PC-3 (cell line): ENCODE measurements around the gene SLC6A7. TPM values are rescaled to one million over a fixed set of nuclear protein-coding genes. Genes with fewer than 3 reads are reported as not detected.

ENCODE experiments used
- ATAC-seq: fragments of 200-7000 bp; cut with Tn5 transposase; 2 replicates; pipeline ENCODE4 v1.9.1; 2020; ENCODE audit warnings: mild to moderate bottlenecking, moderate library complexity
- BruUV-seq: library from RNA; stranded (reverse); fragments of 400-500 nt; replicated peaks from 2 replicates; lab custom pipeline; 2021; lab: Mats Ljungman, UMichigan
- CTCF ChIA-PET: fragments of 300-600 bp; sonication (Branson Sonifier 250); formaldehyde crosslinking; loops from one replicate; lab custom pipeline; 2022; ENCODE audit warnings: antibody characterized with exemption; lab: Charles Lee
- POLR2A ChIA-PET: fragments of 300-600 bp; sonication (Branson Sonifier 250); formaldehyde crosslinking; loops from one replicate; lab custom pipeline; 2022; ENCODE audit warnings: antibody characterized with exemption; ENCODE audit not compliant: unreplicated experiment; lab: Charles Lee
- DNase-seq: peaks from one replicate; pipeline ENCODE4 v3.0.0-alpha.2; 2015
- H2AFZ ChIP-seq: fragments of 300-600 bp; sonication (generic); 2 replicates; pipeline ENCODE4 v1.6.0; 2016; ENCODE audit warnings: antibody characterized with exemption, low read length
- H3F3A ChIP-seq: fragments of 300-600 bp; sonication (generic); one replicate; pipeline ENCODE4 v1.6.0; 2017; ENCODE audit warnings: antibody characterized with exemption, low read length, control low read depth, mild to moderate bottlenecking; ENCODE audit not compliant: unreplicated experiment
- H3K27ac ChIP-seq: fragments of 300-600 bp; sonication (generic); 2 replicates; pipeline ENCODE4 v1.5.1; 2016; ENCODE audit warnings: mild to moderate bottlenecking, low read length
- H3K27me3 ChIP-seq: fragments of 300-600 bp; sonication (generic); 2 replicates; pipeline ENCODE4 v1.6.1; 2016; ENCODE audit warnings: low read length, mixed read lengths
- H3K36me3 ChIP-seq: fragments of 300-600 bp; sonication (generic); 2 replicates; pipeline ENCODE4 v1.6.1; 2016; ENCODE audit warnings: low read depth, mixed run types, low read length, mixed read lengths
- H3K4me1 ChIP-seq: fragments of 300-600 bp; sonication (generic); 2 replicates; pipeline ENCODE4 v1.5.1; 2016; ENCODE audit warnings: low read length; ENCODE audit not compliant: insufficient read depth
- H3K4me2 ChIP-seq: fragments of 300-600 bp; sonication (generic); 2 replicates; pipeline ENCODE4 v1.6.0; 2016; ENCODE audit warnings: low read length
- H3K4me3 ChIP-seq: fragments of 300-600 bp; sonication (generic); 2 replicates; pipeline ENCODE4 v1.5.1; 2016; ENCODE audit warnings: mild to moderate bottlenecking, low read length, mixed read lengths
- H3K79me2 ChIP-seq: fragments of 300-600 bp; sonication (generic); 2 replicates; pipeline ENCODE4 v1.6.1; 2017; ENCODE audit warnings: low read length, mixed read lengths
- H3K9ac ChIP-seq: fragments of 300-600 bp; sonication (generic); 2 replicates; pipeline ENCODE4 v1.6.0; 2016; ENCODE audit warnings: mild to moderate bottlenecking, low read length
- H3K9me2 ChIP-seq: fragments of 300-600 bp; sonication (generic); replicated peaks from 2 replicates; pipeline ENCODE4 v1.6.1; 2016; ENCODE audit warnings: mixed run types, low read length, mixed read lengths
- H3K9me3 ChIP-seq: fragments of 300-600 bp; sonication (generic); 2 replicates; pipeline ENCODE4 v1.6.1; 2016; ENCODE audit warnings: low read length, mixed read lengths
- H4K20me1 ChIP-seq: fragments of 300-600 bp; sonication (generic); 2 replicates; pipeline ENCODE4 v1.6.1; 2016; ENCODE audit warnings: low read length, mixed read lengths
- CTCF ChIP-seq: fragments of 300-600 bp; sonication (generic); conservative IDR thresholded peaks from 2 replicates; pipeline ENCODE4 v1.5.1; 2017; ENCODE audit warnings: antibody characterized with exemption, low read depth, mild to moderate bottlenecking, low read length
- EZH2 ChIP-seq: fragments of 300-600 bp; sonication (generic); IDR thresholded peaks from one replicate; pipeline ENCODE4 v1.6.1; 2017; ENCODE audit warnings: antibody characterized with exemption, mild to moderate bottlenecking, low read length; ENCODE audit not compliant: unreplicated experiment
- EZH2phosphoT487 ChIP-seq: fragments of 300-600 bp; sonication (generic); IDR thresholded peaks from 2 replicates; pipeline ENCODE4 v1.6.1; 2018; ENCODE audit warnings: mild to moderate bottlenecking, antibody characterized with exemption, low read length, borderline replicate concordance
- intact Hi-C: fragments of 100-400 bp; cut with micrococcal nuclease; formaldehyde crosslinking; loops from 2 replicates; pipeline ENCODE4 v1.9.0; 2023
- total RNA-seq: library from RNA; depleted of rRNA; stranded (reverse); fragments of >200 nt; gene quantifications from 2 replicates; pipeline ENCODE4 v1.2.3, GENCODE V29; 2014

The SLC6A7 gene
- total RNA-seq, 1 experiment from 2014 or later = 0.29 TPM

GRCh38 chr5:150227036-150227435 lies 37.2 kb downstream of the SLC6A7 start:
- no peak for TF ChIP-seq EZH2
- no peaks in the 10 kb centered on the region for H4K20me1 ChIP-seq
- no peaks in the 10 kb centered on the region for H3F3A ChIP-seq
- no peaks in the 10 kb centered on the region for H3K79me2 ChIP-seq
- POLR2A ChIA-PET = interaction anchor here (0.6 kb wide), 1 partner anchor 90 kb away, joined by 5 read pairs; no protein-coding TSS in a partner anchor
- no peak overlapping the region for H3K4me3 ChIP-seq
- DNase-seq (no peak), ATAC-seq (peak; percentile 18; the same call in 1 of the 2 replicates)
- CTCF ChIA-PET = no interaction called here
- H2AFZ ChIP-seq = no peak overlapping the region
- no TSS peak for BruUV-seq
- intact Hi-C loops = no loop called here
- H3K9ac ChIP-seq = no peak overlapping the region
- H3K9me2 ChIP-seq = no peaks in the 10 kb centered on the region
- no peaks in the 10 kb centered on the region for H3K4me1 ChIP-seq
- no peaks in the 10 kb centered on the region for H3K27me3 ChIP-seq
- no peak overlapping the region for H3K4me2 ChIP-seq
- H3K27ac ChIP-seq = no peak overlapping the region
- no peaks in the 10 kb centered on the region for H3K9me3 ChIP-seq
- no peaks in the 10 kb centered on the region for H3K36me3 ChIP-seq

- CTCF ChIA-PET = no interaction called here
- Histone ChIP-seq H3K4me2 (no peak overlapping the region), H3K9ac (no peak overlapping the region)
Observed at GRCh38 chr5:150227606-150228273, 37.9 kb downstream of the SLC6A7 start.

GRCh38 chr5:150229571-150229970 lies 39.7 kb downstream of the SLC6A7 start:
- H3K36me3 ChIP-seq = no peaks in the 10 kb centered on the region
- H3K4me2 ChIP-seq = no peak overlapping the region
- BruUV-seq = no TSS peak
- no peaks in the 10 kb centered on the region for H3K27me3 ChIP-seq
- no peaks in the 10 kb centered on the region for H3K4me1 ChIP-seq
- TF ChIP-seq CTCF (no peak), EZH2phosphoT487 (no peak), EZH2 (no peak)
- H3K9me3 ChIP-seq = no peaks in the 10 kb centered on the region
- H3K9ac ChIP-seq = no peak overlapping the region
- no peaks in the 10 kb centered on the region for H3K79me2 ChIP-seq
- ATAC-seq = no peak
- no peak overlapping the region for H3K4me3 ChIP-seq
- no peaks in the 10 kb centered on the region for H3K9me2 ChIP-seq
- POLR2A ChIA-PET = no interaction called here
- no peaks in the 10 kb centered on the region for H4K20me1 ChIP-seq
- CTCF ChIA-PET = no interaction called here
- intact Hi-C loops = no loop called here
- DNase-seq = no peak
- no peaks in the 10 kb centered on the region for H3F3A ChIP-seq
- H3K27ac ChIP-seq = no peak overlapping the region
- no peak overlapping the region for H2AFZ ChIP-seq

More at GRCh38 chr5:150227606-150228273, 37.9 kb downstream of the SLC6A7 start:
- no peaks in the 10 kb centered on the region for H3K9me3 ChIP-seq
- no peak for DNase-seq
- no peaks in the 10 kb centered on the region for H3K36me3 ChIP-seq
- BruUV-seq = no TSS peak
- no peaks in the 10 kb centered on the region for H3K79me2 ChIP-seq
- no peaks in the 10 kb centered on the region for H3K4me1 ChIP-seq
- POLR2A ChIA-PET = no interaction called here
- H3K9me2 ChIP-seq = no peaks in the 10 kb centered on the region
- H3K27ac ChIP-seq = no peak overlapping the region
- no peak for TF ChIP-seq EZH2
- TF ChIP-seq CTCF = no peak
- TF ChIP-seq EZH2phosphoT487 = no peak
- ATAC-seq = 0 out of 2 replicates have a peak, but pooled peaks have one; percentile 7
- no peaks in the 10 kb centered on the region for H4K20me1 ChIP-seq
- H2AFZ ChIP-seq = no peak overlapping the region
- no peaks in the 10 kb centered on the region for H3K27me3 ChIP-seq
- intact Hi-C loops = no loop called here
- no peak overlapping the region for H3K4me3 ChIP-seq
- no peaks in the 10 kb centered on the region for H3F3A ChIP-seq
